K562 (cell line): ENCODE results near the gene GNPAT. TPM values are rescaled to one million over a fixed set of nuclear protein-coding genes. Genes with fewer than 3 reads are reported as not detected.

Source experiments
- BRF2 ChIP-seq: IDR thresholded peaks from 3 replicates; pipeline ENCODE4 v1.6.1; 2011; ENCODE audit warnings: borderline replicate concordance, mild to moderate bottlenecking; ENCODE audit not compliant: insufficient read length, insufficient read depth
- CEBPG ChIP-seq, 3 experiments: fragments of 200-800 bp in 1 of 3; sonication (Bioruptor generic) in 1 of 3; sonication (generic) in 1 of 3; formaldehyde crosslinking in 1 of 3; IDR thresholded peaks in 2 of 3; conservative IDR thresholded peaks in 1 of 3; 2 replicates each; pipeline versions ENCODE4 v1.6.1 to v1.8.0; 2016 to 2022; ENCODE audit warnings: missing compliant biosample characterization in 2 of 3, missing genetic modification characterization in 2 of 3, mild to moderate bottlenecking in 1 of 3, missing genetic modification reagents in 1 of 3
- MXI1 ChIP-seq: IDR thresholded peaks from 2 replicates; pipeline ENCODE4 v1.6.1; 2011; ENCODE audit warnings: low read depth, mild to moderate bottlenecking, improper control_type of control experiment, low read length
- NFXL1 ChIP-seq: fragments of 450-650 bp; formaldehyde crosslinking; IDR thresholded peaks from 2 replicates; pipeline ENCODE4 v1.4.0; 2021; ENCODE audit warnings: mild to moderate bottlenecking
- SETDB1 ChIP-seq: IDR thresholded peaks from one replicate; pipeline ENCODE4 v1.6.1; 2012; ENCODE audit warnings: low read length, control low read depth, inconsistent platforms
- TCFL5 ChIP-seq: fragments of 250-450 bp; sonication (Bioruptor Pico); conservative IDR thresholded peaks from 2 replicates; pipeline ENCODE4 v1.6.1; 2021; ENCODE audit warnings: mild to moderate bottlenecking, moderate library complexity, matching md5 sums
- ZBTB43 ChIP-seq: sonication (generic); formaldehyde crosslinking; IDR thresholded peaks from 2 replicates; pipeline ENCODE4 v1.8.0; 2023; ENCODE audit warnings: mild to moderate bottlenecking, missing genetic modification reagents
- ZFP91 ChIP-seq: sonication (generic); formaldehyde crosslinking; IDR thresholded peaks from 2 replicates; pipeline ENCODE4 v1.8.0; 2022; ENCODE audit warnings: mild to moderate bottlenecking, missing genetic modification reagents
- ZNF143 ChIP-seq: sonication (generic); formaldehyde crosslinking; IDR thresholded peaks from 2 replicates; pipeline ENCODE4 v1.9.0; 2022; ENCODE audit warnings: mild to moderate bottlenecking, missing genetic modification reagents
- polyA plus RNA-seq, 8 experiments: library from polyadenylated mRNA; depleted of rRNA in 4 of 8; stranded (reverse) in 5 of 8; unstranded in 3 of 8; fragments of >200 nt; fragmentation: Nextera tagmentation in 2 of 8; fragmentation: Illumina TruSeq in 1 of 8; extraction: Ambion mirVana in 2 of 8; extraction: Trizol in 1 of 8; gene quantifications; 2 replicates each; pipeline versions ENCODE4 v1.2.1 to v1.2.3, GENCODE V29; 2011 to 2014; ENCODE audit warnings: inconsistent platforms in 1 of 8, missing spikeins in 1 of 8
- total RNA-seq, 7 experiments: library from RNA; depleted of rRNA in 6 of 7; stranded (reverse); fragments of >200 nt in 6 of 7; fragmentation: Illumina TruSeq in 2 of 7; extraction: Trizol in 2 of 7; gene quantifications; 2 replicates each; pipeline versions ENCODE4 v1.2.1 to v1.2.3, GENCODE V29; 2011 to 2021; ENCODE audit warnings: low replicate concordance in 1 of 7
- TF ChIP-seq, protein P1 (sequence below): fragments of 450-650 bp; IDR thresholded peaks from 2 replicates; pipeline ENCODE4 v1.6.1; 2017; ENCODE audit warnings: antibody characterized with exemption, mild to moderate bottlenecking

The GNPAT gene
- total and polyA plus RNA-seq, 9 of the 15 experiments (the other 6 are each of a cell fraction or from before 2014, with no cell fraction given) = 32.1 to 68.8 (median 50.7) TPM

GRCh38 chr1:231319080-231319479 is 78.1 kb downstream of the GNPAT start (continued):
- TF ChIP-seq, protein P1, sequence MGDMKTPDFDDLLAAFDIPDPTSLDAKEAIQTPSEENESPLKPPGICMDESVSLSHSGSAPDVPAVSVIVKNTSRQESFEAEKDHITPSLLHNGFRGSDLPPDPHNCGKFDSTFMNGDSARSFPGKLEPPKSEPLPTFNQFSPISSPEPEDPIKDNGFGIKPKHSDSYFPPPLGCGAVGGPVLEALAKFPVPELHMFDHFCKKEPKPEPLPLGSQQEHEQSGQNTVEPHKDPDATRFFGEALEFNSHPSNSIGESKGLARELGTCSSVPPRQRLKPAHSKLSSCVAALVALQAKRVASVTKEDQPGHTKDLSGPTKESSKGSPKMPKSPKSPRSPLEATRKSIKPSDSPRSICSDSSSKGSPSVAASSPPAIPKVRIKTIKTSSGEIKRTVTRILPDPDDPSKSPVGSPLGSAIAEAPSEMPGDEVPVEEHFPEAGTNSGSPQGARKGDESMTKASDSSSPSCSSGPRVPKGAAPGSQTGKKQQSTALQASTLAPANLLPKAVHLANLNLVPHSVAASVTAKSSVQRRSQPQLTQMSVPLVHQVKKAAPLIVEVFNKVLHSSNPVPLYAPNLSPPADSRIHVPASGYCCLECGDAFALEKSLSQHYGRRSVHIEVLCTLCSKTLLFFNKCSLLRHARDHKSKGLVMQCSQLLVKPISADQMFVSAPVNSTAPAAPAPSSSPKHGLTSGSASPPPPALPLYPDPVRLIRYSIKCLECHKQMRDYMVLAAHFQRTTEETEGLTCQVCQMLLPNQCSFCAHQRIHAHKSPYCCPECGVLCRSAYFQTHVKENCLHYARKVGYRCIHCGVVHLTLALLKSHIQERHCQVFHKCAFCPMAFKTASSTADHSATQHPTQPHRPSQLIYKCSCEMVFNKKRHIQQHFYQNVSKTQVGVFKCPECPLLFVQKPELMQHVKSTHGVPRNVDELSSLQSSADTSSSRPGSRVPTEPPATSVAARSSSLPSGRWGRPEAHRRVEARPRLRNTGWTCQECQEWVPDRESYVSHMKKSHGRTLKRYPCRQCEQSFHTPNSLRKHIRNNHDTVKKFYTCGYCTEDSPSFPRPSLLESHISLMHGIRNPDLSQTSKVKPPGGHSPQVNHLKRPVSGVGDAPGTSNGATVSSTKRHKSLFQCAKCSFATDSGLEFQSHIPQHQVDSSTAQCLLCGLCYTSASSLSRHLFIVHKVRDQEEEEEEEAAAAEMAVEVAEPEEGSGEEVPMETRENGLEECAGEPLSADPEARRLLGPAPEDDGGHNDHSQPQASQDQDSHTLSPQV = no peak
- TF ChIP-seq ZBTB43 (CRISPR knock-in tag) (no peak), ZNF143 (CRISPR knock-in tag) (no peak), CEBPG (CRISPR knock-in tag; IDR thresholded peaks at IDR 0.05) (no peak), CEBPG (tag; conservative IDR thresholded peaks at IDR 0.05 in 1 of 2, IDR thresholded peaks at IDR 0.05 in 1 of 2) (no peak), BRF2 (no peak), SETDB1 (no peak), TCFL5 (CRISPR knock-in tag) (no peak), MXI1 (no peak), NFXL1 (CRISPR knock-in tag) (no peak), ZFP91 (CRISPR knock-in tag) (no peak)
- TF ChIP-seq, all 486 proteins: peak for 0
